HCT116 (cell line): ENCODE data around the gene MAPK10. TPM values are rescaled to one million over a fixed set of nuclear protein-coding genes. Genes with fewer than 3 reads are reported as not detected.

Experiments
- ATAC-seq: fragments of 200-7000 bp; cut with Tn5 transposase; 2 replicates; pipeline ENCODE4 v1.9.1; 2020; ENCODE audit warnings: mild to moderate bottlenecking, moderate library complexity
- BruUV-seq: library from RNA; stranded (reverse); fragments of 400-500 nt; replicated peaks from 2 replicates; lab custom pipeline; 2021; lab: Mats Ljungman, UMichigan
- CTCF ChIA-PET: fragments of 300-600 bp; sonication (Branson Sonifier 250); formaldehyde crosslinking; loops from one replicate; lab custom pipeline; 2021; ENCODE audit warnings: antibody characterized with exemption; lab: Charles Lee
- POLR2A ChIA-PET: fragments of 300-600, 350-600 bp; sonication (Branson Sonifier 250); formaldehyde crosslinking; loops from one replicate; lab custom pipeline; 2021; ENCODE audit warnings: antibody characterized with exemption; lab: Charles Lee
- RAD21 ChIA-PET, 2 experiments: fragments of 300-600 bp; sonication (Branson Sonifier 250); formaldehyde crosslinking; loops; one replicate each; lab custom pipeline; 2023; ENCODE audit warnings: low total read pairs in 2 of 2; ENCODE audit not compliant: uncharacterized antibody in 2 of 2, unreplicated experiment in 2 of 2, low non-redundant PET in 1 of 2; lab: Charles Lee
- DNase-seq: peaks from one replicate; pipeline ENCODE4 v3.0.0-alpha.2; 2010; ENCODE audit warnings: low read depth, low spot score
- H2AFZ ChIP-seq: fragments of 200-600 bp; shearing (Covaris generic), sonication (generic); 2 replicates; pipeline ENCODE4 v1.6.1; 2017; ENCODE audit warnings: low read depth, mixed run types, mixed read lengths, antibody characterized with exemption, low read length; ENCODE audit not compliant: poor library complexity, severe bottlenecking
- H3K27ac ChIP-seq: 2 replicates; pipeline ENCODE4 v1.5.1; 2012; ENCODE audit warnings: low read depth, low read length
- H3K27me3 ChIP-seq: fragments of 200-600 bp; sonication (generic); 2 replicates; pipeline ENCODE4 v1.6.1; 2016; ENCODE audit warnings: mixed run types, low read length, mixed read lengths; ENCODE audit not compliant: insufficient read depth
- H3K36me3 ChIP-seq, 2 experiments: fragments of 200-500 bp in 1 of 2; fragments of 200-600 bp in 1 of 2; sonication (Bioruptor generic) in 1 of 2; sonication (generic) in 1 of 2; 2 replicates each; pipeline versions ENCODE4 v1.5.1 to v1.6.1; 2014 to 2016; ENCODE audit warnings: low read length in 2 of 2, inconsistent platforms in 1 of 2, mixed read lengths in 1 of 2, mixed run types in 1 of 2; ENCODE audit not compliant: insufficient read depth in 2 of 2, control insufficient read depth in 1 of 2
- H3K4me1 ChIP-seq, 2 experiments: fragments of 200-600 bp in 1 of 2; sonication (generic) in 1 of 2; 2 replicates each; pipeline versions ENCODE4 v1.5.1 to v1.6.1; 2012 to 2017; ENCODE audit warnings: low read length in 2 of 2, inconsistent platforms in 1 of 2, mild to moderate bottlenecking in 1 of 2, mixed read lengths in 1 of 2, mixed run types in 1 of 2, moderate library complexity in 1 of 2; ENCODE audit not compliant: insufficient read depth in 2 of 2, control insufficient read depth in 1 of 2
- H3K4me2 ChIP-seq: fragments of 200-600 bp; sonication (generic); 2 replicates; pipeline ENCODE4 v1.6.1; 2017; ENCODE audit warnings: mixed run types, low read length, mixed read lengths
- H3K4me3 ChIP-seq, 2 experiments: fragments of 200-600 bp in 1 of 2; sonication (generic) in 1 of 2; replicated peaks in 1 of 2; 2 replicates each; pipeline ENCODE4 v1.5.1; 2011 to 2016; ENCODE audit warnings: low read length in 2 of 2, control low read depth in 1 of 2, low read depth in 1 of 2, mild to moderate bottlenecking in 1 of 2, mixed read lengths in 1 of 2, mixed run types in 1 of 2
- H3K79me2 ChIP-seq: fragments of 200-600 bp; sonication (generic); 2 replicates; pipeline ENCODE4 v1.6.1; 2017; ENCODE audit warnings: mild to moderate bottlenecking, mixed run types, low read length, moderate library complexity, mixed read lengths; ENCODE audit not compliant: insufficient read depth
- H3K9ac ChIP-seq: fragments of 200-600 bp; sonication (generic); 2 replicates; pipeline ENCODE4 v1.6.1; 2016; ENCODE audit warnings: low read length, mixed read lengths
- H3K9me2 ChIP-seq: fragments of 200-600 bp; sonication (generic), shearing (Covaris generic); 2 replicates; pipeline ENCODE4 v1.6.1; 2017; ENCODE audit warnings: mixed run types, mild to moderate bottlenecking, moderate library complexity; ENCODE audit not compliant: insufficient read depth
- H3K9me3 ChIP-seq, 2 experiments: fragments of 200-500 bp in 1 of 2; fragments of 200-600 bp in 1 of 2; sonication (Bioruptor generic) in 1 of 2; sonication (generic) in 1 of 2; 2 replicates each; pipeline ENCODE4 v1.6.1; 2014 to 2017; ENCODE audit warnings: low read length in 2 of 2, mixed read lengths in 2 of 2, inconsistent platforms in 1 of 2, low read depth in 1 of 2, mild to moderate bottlenecking in 1 of 2, mixed run types in 1 of 2, moderate library complexity in 1 of 2; ENCODE audit not compliant: control insufficient read depth in 1 of 2, insufficient read depth in 1 of 2
- H4K20me1 ChIP-seq: fragments of 200-600 bp; sonication (generic), shearing (Covaris generic); 2 replicates; pipeline ENCODE4 v1.6.1; 2017; ENCODE audit warnings: mixed run types, mild to moderate bottlenecking, moderate library complexity; ENCODE audit not compliant: insufficient read depth
- ATF3 ChIP-seq: IDR thresholded peaks from 2 replicates; pipeline ENCODE4 v1.6.1; 2012
- CBX3 ChIP-seq: IDR thresholded peaks from 2 replicates; pipeline ENCODE4 v1.6.1; 2012; ENCODE audit warnings: low read depth
- CEBPB ChIP-seq: IDR thresholded peaks from 2 replicates; pipeline ENCODE4 v1.6.1; 2012; ENCODE audit warnings: low read depth
- CTCF ChIP-seq, 3 experiments: fragments of 200-600 bp in 1 of 3; sonication (generic) in 1 of 3; IDR thresholded peaks in 2 of 3; conservative IDR thresholded peaks in 1 of 3; 2 replicates each; pipeline ENCODE4 v1.5.1; 2012 to 2017; ENCODE audit warnings: low read depth in 2 of 3, low read length in 2 of 3, antibody characterized with exemption in 1 of 3, borderline replicate concordance in 1 of 3, control low read depth in 1 of 3, mild to moderate bottlenecking in 1 of 3, mixed read lengths in 1 of 3, mixed run types in 1 of 3, moderate library complexity in 1 of 3; ENCODE audit not compliant: insufficient read depth in 1 of 3
- ELF1 ChIP-seq: IDR thresholded peaks from 2 replicates; pipeline ENCODE4 v1.6.1; 2012; ENCODE audit warnings: low read depth, borderline replicate concordance
- EZH2 ChIP-seq: fragments of 200-600 bp; sonication (generic); IDR thresholded peaks from 2 replicates; pipeline ENCODE4 v1.6.1; 2017; ENCODE audit warnings: antibody characterized with exemption, mixed run types
- EZH2phosphoT487 ChIP-seq: fragments of 200-600 bp; IDR thresholded peaks from 2 replicates; pipeline ENCODE4 v1.6.1; 2018; ENCODE audit warnings: antibody characterized with exemption, borderline replicate concordance
- FOSL1 ChIP-seq: IDR thresholded peaks from 2 replicates; pipeline ENCODE4 v1.6.1; 2012; ENCODE audit warnings: low read depth
- POLR2A ChIP-seq: IDR thresholded peaks from 2 replicates; pipeline ENCODE4 v1.7.0; 2011; ENCODE audit warnings: borderline replicate concordance; ENCODE audit not compliant: insufficient read depth, insufficient read length; ENCODE audit errors: extremely low read depth
- REST ChIP-seq: IDR thresholded peaks from 2 replicates; pipeline ENCODE4 v1.6.1; 2012; ENCODE audit warnings: low read depth
- TCF7L2 ChIP-seq: IDR thresholded peaks from 2 replicates; pipeline ENCODE4 v1.7.0; 2011; ENCODE audit warnings: borderline replicate concordance, inconsistent platforms; ENCODE audit not compliant: insufficient read depth, insufficient read length; ENCODE audit errors: extremely low read depth
- YY1 ChIP-seq: IDR thresholded peaks from 2 replicates; pipeline ENCODE4 v1.6.1; 2011; ENCODE audit warnings: low read length, low read depth, moderate library complexity, mild to moderate bottlenecking; ENCODE audit not compliant: insufficient replicate concordance; ENCODE audit errors: extremely low read depth
- ZFX ChIP-seq: fragments of 450-650 bp; IDR thresholded peaks from 2 replicates; pipeline ENCODE4 v1.6.1; 2017
- intact Hi-C: fragments of 100-400 bp; cut with micrococcal nuclease; formaldehyde crosslinking; loops from 2 replicates; pipeline ENCODE4 v1.10.0; 2022
- total RNA-seq: library from RNA; stranded (reverse); gene quantifications from one replicate; pipeline ENCODE4 v1.2.1, GENCODE V29; 2021; ENCODE audit not compliant: unreplicated experiment
- TF ChIP-seq, protein P1 (sequence below): IDR thresholded peaks from 2 replicates; pipeline ENCODE4 v1.6.1; 2012

Gene MAPK10
- total RNA-seq, 1 experiment from 2014 or later: 0.52 TPM

DNA sequence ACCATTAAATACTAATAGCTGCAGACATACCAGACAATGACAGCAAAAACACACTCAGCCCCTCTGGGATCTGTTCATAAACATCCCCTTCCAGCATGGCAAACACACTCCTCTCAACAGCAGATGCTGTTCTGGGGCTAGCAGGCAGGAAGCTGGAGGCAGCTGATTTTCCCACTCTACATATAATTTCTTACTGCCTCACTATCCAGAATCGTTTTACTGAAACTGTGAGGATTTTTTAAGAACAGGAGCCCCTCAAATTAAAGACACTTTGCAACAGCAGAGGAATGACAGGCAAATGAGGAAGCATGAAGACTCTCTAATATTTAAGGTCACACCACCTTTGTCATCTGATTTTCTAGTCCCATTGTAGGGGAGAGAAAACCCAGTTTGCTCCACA is 2.2 kb downstream of the MAPK10 start:
- TF ChIP-seq ZFX (no peak), REST (no peak), CTCF (IDR thresholded peaks at IDR 0.05 in 2 of 3, conservative IDR thresholded peaks at IDR 0.05 in 1 of 3; ENCODE audit: borderline replicate concordance in 1 of 3, insufficient read depth in 1 of 3, low read depth in 2 of 3, low read length in 2 of 3) (no peak), FOSL1 (no peak), EZH2phosphoT487 (no peak), POLR2A (no peak), EZH2 (no peak), YY1 (no peak), CBX3 (no peak), ELF1 (no peak), CEBPB (no peak), TCF7L2 (no peak), ATF3 (no peak)
- TF ChIP-seq, protein P1, sequence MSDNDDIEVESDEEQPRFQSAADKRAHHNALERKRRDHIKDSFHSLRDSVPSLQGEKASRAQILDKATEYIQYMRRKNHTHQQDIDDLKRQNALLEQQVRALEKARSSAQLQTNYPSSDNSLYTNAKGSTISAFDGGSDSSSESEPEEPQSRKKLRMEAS: no peak
- Histone ChIP-seq H4K20me1 (no peaks in the 10 kb centered on the region), H3K27ac (no peak overlapping the region), H3K4me3 (no peak overlapping the region), H3K9me3 (no peaks in the 10 kb centered on the region), H3K79me2 (no peaks in the 10 kb centered on the region), H3K4me1 (no peaks in the 10 kb centered on the region), H3K27me3 (no peaks in the 10 kb centered on the region), H3K9ac (no peak overlapping the region), H3K36me3 (no peaks in the 10 kb centered on the region), H3K4me2 (no peak overlapping the region), H2AFZ (no peak overlapping the region), H3K9me2 (no peaks in the 10 kb centered on the region)
- DNase-seq (no peak), ATAC-seq (no peak)
- CTCF ChIA-PET: no interaction called here
- intact Hi-C loops: no loop called here
- POLR2A ChIA-PET: no interaction called here
- RAD21 ChIA-PET: no interaction called here
- no TSS peak for BruUV-seq
